Measurements from ENCODE around the gene ARR3. TPM values are rescaled to one million over a fixed set of nuclear protein-coding genes. Genes with fewer than 3 reads are reported as not detected.
"Not testable (repeated sequence)": the region's sequence is repeated elsewhere in the genome, so short reads cannot be mapped to it uniquely, and the experiment has no call there.

The ARR3 gene
- not detected in 2 replicates for total RNA-seq

DNA sequence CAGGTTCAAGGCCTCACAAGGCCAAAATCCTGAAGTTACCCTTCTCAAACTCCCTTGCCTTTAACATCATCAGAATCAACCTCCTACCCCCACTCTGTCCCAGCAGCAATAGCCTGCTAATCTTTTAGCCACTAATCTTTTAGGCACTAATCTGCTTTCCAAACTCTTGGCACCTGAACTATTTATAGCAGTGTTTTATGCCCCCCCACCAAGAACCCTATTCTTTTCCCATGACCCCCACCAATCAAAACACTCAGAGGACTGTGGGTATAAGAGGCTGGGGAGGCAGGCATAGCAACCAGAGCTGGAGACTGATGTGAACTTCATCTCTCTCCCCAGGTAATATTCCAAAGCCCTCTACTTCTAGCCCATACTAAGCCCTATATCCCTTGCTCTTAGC lies at the start of gene ARR3:
Gene ARR3, plus strand, starts transcription at position 301 of the 400 bp plus-strand sequence. CDS start 1,052 bp downstream, outside the sequence.
- intact Hi-C loops (cut with micrococcal nuclease) = no loop called here

DNA sequence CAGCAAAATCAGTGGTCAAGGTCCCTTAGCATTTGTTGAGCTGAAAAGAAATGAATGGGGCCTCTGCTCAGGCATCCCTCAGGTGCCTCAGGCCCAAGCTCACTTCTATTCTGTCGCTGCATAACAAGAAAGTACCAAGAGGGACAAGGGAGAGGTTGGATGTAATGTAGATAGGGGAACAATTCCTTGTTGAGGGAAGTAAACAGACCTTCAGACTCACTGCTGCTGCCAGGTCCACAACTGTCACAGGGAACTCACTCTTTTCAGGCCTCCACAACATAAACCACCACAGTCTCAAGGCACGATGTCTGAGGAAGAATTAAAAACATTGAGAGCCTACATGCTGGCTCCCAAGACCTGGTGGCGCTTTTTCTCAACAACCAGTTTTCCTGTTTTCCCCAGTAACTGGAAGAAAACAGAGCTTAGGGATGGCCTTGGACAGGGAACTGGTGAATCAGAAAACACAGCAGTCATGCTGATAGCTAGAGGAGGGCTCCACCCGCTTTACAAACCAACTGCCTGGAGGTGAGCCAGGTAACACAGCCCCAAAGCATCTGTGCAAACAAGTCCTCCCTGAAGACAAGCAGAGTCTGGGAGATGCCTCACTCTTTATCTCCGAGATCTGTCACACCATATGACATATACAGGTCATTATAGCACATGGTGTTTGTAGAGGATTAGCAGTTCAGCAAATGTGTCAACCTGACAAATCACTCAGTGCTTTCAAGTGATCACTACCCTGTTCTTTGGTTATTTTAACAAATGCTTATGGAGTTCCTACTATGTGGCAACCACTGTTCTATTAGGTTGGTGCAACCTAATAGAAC lies 48.0 kb upstream of the ARR3 start:
- intact Hi-C loops (cut with micrococcal nuclease) = no loop called here

DNA sequence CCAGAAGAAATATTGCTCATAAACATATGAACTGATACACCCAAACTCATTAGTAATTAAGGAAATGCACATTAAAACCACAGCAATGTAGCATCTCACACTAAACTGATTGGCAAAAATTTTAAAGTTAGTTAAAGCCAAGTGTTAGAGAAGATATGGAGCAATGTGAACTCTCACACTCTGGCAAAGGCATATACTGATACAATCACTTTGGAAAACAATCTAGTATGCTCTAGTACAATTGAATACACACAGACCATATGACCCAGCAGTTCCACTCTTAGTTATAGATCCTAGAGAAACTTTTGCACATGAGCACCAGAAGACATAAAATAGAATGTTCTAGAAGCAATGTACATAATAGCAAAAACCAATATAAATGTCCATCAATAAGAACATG lies 42.1 kb upstream of the ARR3 start:
- intact Hi-C loops (cut with micrococcal nuclease) = no loop called here

DNA sequence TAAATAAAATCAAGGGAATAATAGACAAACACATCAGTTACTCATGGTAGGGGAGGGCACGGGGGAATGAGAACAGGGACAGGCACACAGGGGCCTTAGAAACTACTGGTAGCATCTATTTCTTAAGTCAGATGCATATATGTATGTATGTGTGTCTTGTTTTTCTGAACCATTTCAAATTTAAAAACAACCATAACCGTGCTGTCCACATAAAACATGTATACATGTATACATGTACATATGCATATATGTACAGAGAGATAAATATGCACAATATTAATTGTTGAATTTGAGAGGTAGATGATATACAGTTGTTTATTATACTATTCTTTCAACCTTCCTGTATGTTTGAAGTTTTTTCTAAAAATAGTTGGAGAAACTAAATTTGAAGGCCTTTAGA lies 41.4 kb upstream of the ARR3 start:
- intact Hi-C loops (cut with micrococcal nuclease) = no loop called here

DNA sequence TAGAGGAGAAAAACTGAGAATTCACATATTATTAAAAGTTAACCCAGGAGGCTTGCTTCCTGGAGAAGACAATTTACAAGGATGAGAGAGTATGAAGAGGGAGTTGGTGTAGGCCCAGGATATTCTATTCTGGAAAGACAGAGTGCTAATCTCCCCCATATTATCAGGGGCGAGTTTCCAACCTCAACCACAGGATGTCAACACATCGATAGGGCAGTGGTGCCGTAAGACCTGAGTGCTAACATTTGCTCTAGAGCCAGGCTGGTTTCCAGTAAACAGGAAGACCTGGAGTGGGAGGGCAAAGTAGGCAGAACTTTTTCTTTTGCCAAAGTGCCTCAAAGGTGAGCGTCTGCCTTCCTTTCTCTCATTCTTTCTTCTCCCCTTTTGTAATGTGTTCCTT lies 36.5 kb upstream of the ARR3 start:
- intact Hi-C loops (cut with micrococcal nuclease) = no loop called here

DNA sequence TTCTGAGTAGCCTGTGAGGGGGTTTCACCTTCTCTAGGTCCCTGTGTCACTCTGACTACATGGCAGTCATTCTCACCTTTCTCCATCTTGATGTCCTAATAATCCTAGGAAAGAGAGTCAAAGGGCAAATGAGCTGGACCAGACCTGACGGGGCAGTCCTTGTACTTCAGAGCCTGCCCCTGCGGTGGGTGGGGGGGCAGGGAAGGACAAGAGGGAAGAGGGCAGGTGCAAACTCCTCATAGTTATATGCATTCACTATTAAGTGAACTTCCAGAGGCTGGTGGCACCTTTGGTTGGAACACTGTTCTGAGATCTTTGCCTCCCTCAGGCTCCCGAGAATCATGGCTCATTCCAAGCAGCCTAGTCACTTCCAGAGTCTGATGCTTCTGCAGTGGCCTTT lies 33.8 kb upstream of the ARR3 start, which contains the start of gene AWAT1:
Gene AWAT1, plus strand, starts transcription at position 301 of the 400 bp plus-strand sequence. Its CDS starts 41 bp downstream, at position 342.
- intact Hi-C loops (cut with micrococcal nuclease) = no loop called here

DNA sequence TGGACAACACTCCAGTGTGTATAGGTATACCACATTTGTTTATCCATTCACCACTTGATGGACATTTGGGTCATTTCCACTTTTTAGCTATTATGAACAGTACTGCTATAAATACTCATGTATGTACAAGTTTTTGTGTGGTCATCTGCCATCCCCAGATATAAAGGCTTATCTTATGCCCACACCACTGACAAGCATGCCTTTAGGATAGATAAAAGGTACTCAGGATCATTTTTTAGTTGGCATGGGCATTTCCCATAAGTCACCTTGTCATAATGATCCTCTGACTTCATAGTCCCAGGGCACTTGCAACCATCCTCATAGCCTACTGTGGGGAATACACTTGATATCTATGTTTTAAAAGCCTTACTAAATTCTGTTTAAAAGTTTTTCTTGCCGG lies 27.4 kb upstream of the ARR3 start:
- intact Hi-C loops (cut with micrococcal nuclease) = no loop called here

DNA sequence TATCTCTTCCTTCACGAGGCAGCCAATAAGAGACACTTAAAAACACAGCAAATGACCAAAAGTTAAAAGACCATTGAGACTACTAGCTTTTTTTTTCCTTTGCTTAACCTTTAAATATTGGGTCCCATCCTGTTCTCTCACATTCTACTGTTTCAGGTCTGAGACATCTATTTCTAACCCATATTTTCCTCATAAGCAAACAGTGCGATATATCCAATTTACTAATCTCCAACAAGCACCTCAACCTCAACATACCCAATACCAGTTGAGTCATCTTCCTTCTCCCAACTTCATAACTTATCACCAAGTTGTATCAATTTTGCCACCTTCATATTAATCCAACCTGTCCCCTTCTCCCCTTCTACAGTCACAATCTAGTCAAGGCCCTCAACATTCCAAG lies 26.6 kb upstream of the ARR3 start:
- intact Hi-C loops (cut with micrococcal nuclease) = no loop called here

DNA sequence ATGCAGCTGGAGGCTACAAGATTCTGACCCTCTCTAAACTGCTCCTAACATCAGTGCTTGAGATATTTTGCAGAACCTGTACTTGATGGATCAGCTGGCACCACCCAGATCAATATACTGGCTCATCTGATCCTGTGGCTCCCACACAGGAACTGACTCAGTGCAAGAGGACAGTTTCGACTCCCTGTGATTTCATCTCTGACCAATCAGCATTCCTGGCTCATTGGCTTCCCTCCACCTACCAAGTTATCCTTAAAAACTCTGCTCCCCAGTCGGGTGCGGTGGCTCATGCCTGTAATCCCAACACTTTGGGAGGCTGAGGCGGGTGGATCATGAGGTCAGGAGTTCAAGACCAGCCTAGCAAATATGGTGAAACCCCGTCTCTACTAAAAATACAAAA lies 24.5 kb upstream of the ARR3 start:
- intact Hi-C loops (cut with micrococcal nuclease) = not testable (repeated sequence)

DNA sequence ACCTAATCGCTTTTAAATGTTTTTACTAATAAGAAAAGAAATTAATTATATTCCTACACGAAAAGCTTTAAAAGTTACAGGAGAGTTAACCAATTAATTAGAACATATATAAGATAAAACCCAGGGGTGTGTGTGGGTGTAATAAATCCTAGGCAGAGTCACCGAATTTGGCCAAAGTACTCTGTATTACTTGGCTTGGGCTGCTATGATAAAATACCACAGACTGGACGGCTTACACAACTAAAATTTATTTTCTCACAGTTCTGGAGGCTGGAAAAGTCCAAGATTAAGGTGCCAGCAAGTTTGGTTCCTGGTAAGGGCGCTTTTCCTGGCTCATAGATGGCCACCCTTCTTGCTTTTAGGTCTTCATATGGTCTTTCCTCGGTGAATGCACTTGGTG lies 23.3 kb upstream of the ARR3 start:
- intact Hi-C loops (cut with micrococcal nuclease) = no loop called here

DNA sequence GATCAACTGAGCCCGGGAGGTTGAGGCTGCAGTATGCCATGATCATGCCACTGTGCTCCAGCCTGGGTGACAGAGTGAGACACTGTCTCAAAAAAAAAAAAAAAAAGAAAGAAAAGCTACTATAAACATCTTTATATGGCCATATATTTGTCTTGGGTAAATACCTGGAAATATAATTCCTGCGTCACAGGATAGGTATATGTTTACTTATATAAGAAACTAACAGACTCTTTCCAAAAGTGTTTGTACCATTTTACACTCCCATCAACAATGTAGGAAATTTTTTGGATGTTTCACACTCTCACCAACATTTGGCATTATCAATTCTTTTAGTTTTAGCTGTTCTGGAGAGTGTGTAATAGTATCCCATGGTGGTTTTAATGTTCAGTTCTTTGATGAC lies 20.9 kb upstream of the ARR3 start:
- intact Hi-C loops (cut with micrococcal nuclease) = no loop called here

DNA sequence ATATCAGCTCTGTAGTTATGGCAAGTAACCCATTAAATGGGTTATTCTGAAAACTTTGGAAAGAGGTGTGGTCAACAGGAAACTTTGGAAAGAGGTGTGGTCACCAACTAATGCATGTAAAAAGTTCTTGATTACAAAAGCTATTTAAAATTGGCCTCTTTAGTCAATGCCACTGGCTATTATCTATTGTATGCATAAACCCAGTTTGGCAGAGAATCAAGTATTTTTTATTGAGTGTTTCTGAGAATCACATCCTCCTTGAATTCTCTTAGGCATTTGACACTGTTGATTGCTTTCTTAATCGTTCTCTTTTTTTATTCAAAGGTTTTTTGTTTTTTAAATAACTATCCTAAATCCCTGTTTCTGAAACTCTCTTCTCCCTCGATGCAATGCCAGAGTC lies 15.6 kb upstream of the ARR3 start:
- intact Hi-C loops (cut with micrococcal nuclease) = no loop called here

DNA sequence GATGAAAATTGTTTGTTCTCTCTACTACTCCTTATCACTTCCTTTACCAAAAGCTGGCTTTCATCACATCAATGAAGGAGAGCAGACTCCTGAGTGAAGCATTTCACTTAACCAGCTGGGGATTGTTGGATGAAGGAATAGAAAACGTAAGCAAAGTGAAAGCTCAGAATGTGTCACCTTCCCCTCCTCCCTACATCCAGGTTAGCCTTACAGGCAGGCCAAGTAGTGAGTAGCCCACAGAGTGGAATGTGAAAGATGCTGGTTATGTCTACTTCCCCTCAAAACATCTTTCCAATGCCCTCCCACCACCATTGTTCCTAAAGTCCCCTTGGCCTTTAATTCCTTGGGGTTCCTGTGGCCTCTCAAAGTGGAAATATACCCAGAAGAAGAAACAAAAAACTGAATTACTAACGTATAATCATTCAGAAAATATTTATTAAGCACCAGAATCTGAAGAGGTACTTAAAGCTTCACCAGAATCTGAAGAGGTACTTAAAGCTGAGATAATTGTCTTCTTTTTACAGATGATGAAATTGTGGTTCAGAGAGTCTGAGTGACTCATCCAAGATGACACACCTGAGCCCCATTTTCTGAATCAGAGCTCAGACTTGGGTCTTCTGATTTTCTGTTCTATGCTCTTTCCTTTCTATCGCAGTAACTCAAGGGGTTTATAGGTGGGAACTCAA lies 14.6 kb upstream of the ARR3 start:
- intact Hi-C loops (cut with micrococcal nuclease) = no loop called here

DNA sequence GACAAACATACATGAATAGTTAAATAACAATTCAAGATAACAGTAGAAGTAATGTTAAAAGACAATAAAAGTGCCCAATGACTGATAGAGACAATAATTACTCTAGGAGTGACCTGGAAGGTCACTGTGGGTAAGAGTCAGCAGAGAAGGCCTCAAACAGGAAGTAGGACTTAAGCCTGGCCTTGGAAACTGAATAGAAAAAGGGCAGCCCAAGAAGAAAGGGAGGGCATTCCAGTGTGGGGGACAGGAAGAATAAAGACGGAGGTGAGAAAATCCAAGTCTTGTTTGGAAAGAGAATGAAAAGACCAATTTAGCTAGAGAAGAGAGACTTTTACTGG lies 14.1 kb upstream of the ARR3 start:
- intact Hi-C loops (cut with micrococcal nuclease) = no loop called here

DNA sequence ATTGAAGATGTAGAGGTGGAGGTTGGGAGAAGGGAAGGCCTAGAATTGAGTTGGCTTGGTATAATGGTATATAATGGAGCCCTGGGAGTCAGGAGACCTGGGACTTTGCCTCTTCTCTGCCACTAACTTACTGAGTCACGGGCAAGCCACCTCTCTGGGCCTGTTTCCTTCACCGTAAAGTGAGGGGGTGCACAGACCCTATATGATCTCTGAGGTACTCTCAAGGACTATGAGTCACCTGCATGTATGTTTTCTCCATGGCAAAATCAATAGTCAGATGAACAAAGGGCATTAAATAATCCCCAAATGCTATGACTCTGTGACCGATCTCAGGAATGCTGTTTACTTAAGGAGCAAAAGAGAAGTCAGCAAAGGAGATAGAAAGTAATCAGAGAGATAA lies 13.2 kb upstream of the ARR3 start:
- intact Hi-C loops (cut with micrococcal nuclease) = no loop called here

DNA sequence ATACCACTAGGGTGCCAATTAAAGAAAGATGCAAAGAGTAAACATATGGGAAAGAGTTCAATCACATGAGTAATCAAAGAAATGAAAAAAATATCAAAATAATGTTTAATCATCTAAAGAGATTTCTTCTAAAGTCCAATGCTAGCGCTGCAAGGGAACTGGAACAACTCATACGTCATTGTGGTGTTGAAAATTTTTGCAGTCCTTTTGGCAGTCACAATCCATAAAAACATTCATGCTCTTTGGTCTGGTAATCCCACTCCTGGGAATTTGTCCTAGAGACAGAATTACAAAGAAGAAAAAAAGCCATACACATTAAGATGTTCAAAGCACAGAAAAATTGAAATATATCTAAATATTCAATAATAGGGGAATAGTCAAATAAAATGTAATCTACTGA lies 12.7 kb upstream of the ARR3 start:
- intact Hi-C loops (cut with micrococcal nuclease) = no loop called here

DNA sequence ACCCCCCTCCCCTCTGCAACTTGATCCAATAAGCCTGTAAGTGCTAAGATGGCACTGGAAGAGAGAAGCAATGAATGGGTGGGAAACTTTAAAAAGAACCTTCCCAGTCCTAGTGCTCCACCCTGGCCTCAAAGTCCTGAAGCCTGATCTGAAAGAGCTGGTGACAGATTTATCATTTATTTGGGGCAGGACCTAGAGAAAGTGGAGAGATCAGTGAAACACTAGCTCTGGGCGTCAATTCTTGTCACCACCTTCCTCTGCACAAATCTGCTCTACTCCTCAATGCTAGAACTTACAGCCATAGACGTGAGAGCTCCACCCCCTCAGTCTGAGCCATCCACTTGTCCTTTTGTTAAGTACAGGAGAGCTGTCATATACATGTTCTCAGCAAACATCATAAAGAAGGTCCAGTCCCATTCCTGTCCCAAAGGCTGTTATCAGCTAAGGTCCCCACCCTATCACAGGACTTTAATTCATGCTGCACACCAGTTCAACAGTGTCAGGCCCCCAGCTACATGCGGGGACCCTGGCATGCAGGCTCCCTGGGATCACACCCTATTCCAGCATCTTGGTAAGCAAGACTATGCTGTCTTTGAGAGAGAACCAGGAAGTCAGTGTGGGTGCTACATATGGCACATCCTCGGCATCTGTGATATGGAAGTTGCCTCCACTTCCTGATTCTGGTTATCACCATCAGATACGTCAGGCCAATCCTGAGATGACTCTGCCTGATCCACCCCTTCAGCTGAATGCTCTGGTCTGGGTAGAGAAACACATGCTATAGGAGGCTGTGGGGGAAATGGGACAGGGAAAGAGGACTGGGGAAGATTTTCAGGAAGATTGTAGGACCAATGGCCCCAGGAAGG lies 10.5 kb upstream of the ARR3 start:
- intact Hi-C loops (cut with micrococcal nuclease) = no loop called here

DNA sequence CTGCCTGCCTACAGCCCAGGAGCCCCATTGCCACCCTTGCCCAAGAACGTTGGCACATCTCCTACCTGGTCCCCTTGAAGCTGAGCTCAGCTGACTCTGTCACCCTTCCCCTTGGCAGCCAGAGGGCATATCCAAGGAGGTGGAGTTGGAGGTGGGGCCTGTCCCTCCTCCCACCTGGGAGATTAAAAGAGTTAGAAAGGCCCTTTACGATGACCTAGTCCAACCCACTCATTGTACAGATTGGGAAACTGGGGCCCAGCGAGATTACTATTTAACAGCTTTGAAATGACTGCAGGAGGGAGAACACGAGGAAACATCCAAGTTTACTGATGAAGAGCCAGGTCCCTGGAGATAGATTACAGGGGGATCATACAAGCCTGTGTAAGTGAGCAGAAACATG lies 8.0 kb upstream of the ARR3 start, which contains the start of gene P2RY4:
Gene P2RY4, minus strand, starts transcription at position 101 of the 400 bp plus-strand sequence. CDS start 580 bp downstream, outside the sequence.
- intact Hi-C loops (cut with micrococcal nuclease) = no loop called here

DNA sequence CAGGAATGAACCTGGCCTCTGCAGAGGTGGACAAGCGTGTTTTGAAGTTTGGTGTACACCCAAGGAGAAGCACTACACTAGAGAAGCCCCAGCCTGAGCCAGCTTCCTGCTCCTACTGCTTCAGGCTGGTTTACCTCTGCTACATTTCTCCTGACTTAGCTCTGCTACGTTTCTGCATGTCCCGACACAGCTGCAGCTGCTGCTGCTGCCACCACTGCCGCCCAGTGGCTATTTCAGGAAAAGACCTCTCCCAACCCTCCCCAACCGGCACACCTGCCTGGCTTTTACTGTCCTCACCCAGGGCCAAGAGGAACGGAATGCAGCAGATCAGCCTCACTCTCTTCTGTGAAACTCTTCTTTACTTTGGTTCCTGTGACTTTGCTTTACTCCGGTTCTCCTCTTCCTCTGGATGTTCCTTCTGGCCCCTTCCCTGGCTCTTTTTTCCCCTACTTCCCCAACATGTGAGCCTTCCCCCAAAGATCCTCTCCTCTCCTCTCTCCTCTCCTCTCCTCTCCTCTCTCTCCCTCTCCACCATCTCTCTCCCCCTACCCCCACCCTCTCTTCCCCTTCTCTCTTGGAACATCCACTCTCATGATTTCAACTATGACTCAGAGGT lies 5.1 kb upstream of the ARR3 start:
- intact Hi-C loops (cut with micrococcal nuclease) = no loop called here

DNA sequence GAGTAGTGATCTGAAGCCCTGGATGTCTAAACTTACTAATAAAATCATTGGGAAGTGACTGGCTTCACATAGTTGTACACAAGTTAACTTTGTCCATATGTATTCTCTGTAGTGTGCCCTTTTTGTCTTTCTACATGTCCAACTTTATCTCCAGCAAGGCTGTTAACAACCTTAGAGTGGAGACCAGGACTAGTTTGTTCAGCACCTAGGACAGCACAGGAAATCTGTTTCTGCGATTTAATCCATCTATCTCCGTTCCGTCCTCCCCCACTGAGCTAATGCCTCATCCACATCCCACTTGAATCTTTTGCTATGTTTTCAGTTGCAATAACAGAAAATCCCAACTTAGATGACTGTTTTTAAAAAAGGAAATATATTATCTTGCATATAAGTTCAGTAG lies 3.4 kb upstream of the ARR3 start:
- intact Hi-C loops (cut with micrococcal nuclease) = no loop called here

DNA sequence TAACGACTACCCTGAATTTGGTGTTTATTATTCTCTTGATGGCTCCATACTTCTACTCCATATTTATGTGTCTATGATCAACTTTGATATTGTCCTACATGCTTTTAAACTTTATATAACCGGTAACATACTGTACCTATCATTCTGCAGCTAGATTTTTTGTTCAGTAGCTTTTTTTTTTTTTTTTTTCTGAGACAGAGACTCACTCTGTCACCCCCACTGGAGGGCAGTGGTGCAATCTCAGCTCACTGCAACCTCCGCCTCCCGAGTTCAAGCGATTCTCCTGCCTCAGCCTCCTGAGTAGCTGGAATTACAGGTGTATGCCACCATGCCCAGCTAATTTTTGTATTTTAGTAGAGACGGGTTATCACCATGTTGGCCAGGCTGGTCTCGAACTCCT lies 5.9 kb downstream of the ARR3 start:
- intact Hi-C loops (cut with micrococcal nuclease) = not testable (repeated sequence)

Data from T-helper 2 cell treated with Interferon-gamma antibody and Interleukin-4, amounts not matched to agents 100 ng/mL and 5 ng/mL, for 36 hours (primary cell).